ENCODE data around the gene PTRH1.

PTRH1 gene

DNA sequence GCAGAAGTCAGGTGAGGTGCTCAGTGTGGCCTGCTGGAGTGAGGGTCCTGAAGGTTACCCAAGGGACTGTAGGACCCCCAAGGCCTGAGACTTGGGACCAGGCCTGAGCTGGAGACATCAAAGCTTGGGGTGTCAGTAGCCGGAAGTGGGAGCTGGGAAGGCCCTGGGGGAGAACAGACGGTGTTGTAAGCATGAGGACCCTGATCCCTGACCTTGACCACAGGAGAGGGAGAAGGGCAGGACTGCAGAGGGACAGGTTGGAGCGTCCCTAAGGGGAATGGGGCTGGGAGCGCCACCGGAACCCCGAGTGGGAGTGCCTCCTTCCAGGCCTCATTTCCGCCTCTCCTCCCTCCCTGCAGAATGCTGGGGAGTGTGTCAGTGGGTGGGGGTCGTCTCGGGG lies 949 bp upstream of the PTRH1 start:
- no peak for DNase-seq

- no peak for DNase-seq
Measured at GRCh38 chr9:127714951-127715469, 453 bp downstream of the PTRH1 start.

DNA sequence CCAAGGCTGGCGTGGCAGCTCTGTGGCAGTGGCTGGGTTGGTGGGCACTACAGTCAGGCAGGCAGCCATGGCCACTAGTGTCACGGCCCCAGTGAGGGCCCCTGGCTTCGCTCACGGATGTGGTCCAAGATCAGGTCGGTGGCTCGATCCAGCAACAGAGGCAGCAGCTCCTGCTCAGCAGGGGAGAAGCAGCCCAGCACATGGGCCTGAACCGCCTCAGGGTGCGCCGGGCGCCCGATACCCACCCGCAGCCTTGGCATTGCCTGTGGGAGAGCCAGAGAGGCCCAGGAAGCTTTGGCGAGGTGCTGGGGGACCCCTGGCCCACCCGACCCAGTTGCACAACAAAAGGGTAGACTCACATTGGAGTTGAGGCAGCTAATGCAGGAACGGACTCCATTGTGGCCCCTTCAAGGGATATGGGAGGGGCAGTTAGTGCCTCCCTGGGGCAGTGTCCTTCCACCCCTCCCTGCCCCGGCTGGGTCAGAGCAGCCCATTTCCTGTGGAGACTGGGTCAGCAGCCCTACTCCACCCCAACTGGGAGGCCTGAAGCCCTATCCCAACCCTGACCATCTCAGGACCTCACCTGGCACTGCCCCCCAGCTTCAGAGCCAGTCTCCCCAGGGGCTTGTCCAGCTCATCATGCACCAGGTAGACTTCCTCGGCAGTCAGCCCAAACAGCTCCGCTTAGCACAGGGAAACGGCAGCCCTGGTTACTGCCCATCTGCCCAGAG lies 1.3 kb downstream of the PTRH1 start:
- DNase-seq = no peak

DNA sequence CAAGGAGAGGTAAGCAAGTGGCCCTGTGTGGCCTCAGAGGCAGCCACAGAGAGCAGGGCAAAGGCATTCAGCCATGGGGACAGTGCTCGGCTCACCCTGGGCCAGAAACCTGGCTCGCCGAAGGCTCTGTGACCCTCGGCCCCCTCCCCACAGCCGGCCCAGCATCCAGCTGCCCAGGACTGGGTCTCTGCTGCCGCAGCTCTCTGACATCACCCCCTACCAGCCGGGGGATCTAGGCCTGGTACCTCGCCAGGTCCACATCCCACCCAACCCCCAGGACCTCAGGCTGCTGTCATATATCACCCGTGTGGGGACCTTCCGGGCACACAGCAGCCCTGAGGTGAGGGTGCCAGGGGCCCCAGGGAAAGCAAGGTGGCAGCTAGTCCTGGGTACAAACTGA lies 2.6 kb downstream of the PTRH1 start:
- no peak for DNase-seq

GRCh38 chr9:127712371-127712770 lies 3.1 kb downstream of the PTRH1 start:
- no peak for DNase-seq

- DNase-seq = no peak
Measured at GRCh38 chr9:127711831-127712274, 3.6 kb downstream of the PTRH1 start.

- DNase-seq = no peak
Measured at GRCh38 chr9:127711226-127711701, 4.2 kb downstream of the PTRH1 start.

DNA sequence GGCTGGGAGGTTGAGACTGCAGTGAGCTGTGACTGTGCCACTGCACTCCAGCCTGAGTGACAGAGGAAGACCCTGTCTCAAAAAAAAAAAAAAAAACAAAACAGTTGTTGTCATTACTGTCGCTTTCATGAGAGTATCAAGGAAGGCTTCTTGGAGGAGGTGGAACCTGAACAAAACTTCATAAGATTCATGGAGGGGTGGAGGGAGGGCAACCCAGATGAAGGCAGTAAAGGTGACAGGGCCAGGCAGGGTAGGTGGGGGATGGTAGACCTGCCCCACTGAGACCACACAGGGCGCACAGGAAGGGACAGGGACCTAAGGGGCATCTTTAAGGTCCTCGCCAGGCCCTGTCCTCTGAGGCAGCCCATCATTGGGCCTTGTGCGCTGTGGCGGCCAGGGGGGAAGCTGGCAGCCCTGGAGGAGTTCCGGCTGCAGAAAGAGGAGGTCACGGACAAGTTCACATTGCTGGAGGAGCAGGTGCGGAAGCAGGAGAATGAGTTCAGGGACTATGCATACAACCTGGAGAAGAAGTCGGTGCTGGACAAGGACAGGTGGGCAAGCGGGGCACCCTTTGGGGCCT lies 5.2 kb downstream of the PTRH1 start:
- DNase-seq = no peak

DNA sequence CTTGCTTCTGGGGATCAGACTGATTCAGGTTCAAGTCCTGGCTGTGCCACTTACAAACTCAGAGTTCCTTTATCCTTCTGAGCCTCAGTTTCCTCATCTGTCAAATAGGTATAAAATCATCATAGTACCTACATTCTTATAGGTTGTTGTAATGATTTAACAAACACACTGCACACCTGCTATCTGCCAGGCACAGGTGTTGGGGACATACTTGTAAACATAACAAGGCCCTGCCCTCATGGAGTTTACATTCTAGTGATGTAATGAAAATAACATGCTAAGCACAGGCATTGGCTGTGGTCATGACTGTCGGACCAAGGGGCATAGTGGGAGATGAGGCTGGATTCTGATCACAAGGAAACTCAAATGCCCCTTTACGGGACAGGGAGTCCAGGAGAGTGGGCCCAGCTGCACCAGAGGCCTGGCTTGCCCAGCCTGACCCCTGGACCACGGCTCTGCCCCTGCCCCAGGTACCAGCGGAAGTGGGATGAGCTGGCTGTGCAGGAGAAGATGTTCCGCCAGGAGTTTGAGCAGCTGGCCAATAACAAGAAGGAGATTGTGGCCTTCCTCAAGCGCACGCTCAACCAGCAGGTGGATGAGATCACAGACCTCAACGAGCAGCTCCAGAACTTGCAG lies 6.4 kb downstream of the PTRH1 start:
- DNase-seq = no peak

GRCh38 chr9:127707766-127708165 lies 7.7 kb downstream of the PTRH1 start:
- no peak for DNase-seq

DNA sequence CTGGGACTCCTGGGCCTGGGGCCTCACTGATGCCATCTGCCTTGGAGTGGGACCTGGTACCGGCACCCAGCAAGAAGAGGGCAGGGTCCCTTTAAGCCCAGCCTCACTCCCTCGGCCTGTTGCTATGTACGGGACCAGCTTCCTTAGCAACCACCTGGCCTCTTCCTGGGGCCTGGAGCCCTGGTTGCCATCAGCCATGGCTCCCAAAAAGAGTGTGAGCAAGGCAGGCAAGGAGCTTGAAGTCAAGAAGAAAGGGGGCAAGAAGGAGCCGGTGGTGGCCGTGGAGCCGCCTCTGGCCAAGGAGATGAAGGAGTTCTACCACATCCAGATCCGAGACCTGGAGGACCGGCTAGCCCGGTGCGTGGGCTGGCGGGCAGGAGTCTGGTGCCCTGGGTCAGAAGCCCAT lies 8.6 kb downstream of the PTRH1 start, which contains the start of gene CFAP157:
CFAP157 (plus strand) TSS at position 153 of the 406 bp plus-strand sequence; CDS start at position 197, 44 bp downstream.
- DNase-seq = no peak

- no peak for DNase-seq
Measured at GRCh38 chr9:127705577-127706379, 9.7 kb downstream of the PTRH1 start.

DNA sequence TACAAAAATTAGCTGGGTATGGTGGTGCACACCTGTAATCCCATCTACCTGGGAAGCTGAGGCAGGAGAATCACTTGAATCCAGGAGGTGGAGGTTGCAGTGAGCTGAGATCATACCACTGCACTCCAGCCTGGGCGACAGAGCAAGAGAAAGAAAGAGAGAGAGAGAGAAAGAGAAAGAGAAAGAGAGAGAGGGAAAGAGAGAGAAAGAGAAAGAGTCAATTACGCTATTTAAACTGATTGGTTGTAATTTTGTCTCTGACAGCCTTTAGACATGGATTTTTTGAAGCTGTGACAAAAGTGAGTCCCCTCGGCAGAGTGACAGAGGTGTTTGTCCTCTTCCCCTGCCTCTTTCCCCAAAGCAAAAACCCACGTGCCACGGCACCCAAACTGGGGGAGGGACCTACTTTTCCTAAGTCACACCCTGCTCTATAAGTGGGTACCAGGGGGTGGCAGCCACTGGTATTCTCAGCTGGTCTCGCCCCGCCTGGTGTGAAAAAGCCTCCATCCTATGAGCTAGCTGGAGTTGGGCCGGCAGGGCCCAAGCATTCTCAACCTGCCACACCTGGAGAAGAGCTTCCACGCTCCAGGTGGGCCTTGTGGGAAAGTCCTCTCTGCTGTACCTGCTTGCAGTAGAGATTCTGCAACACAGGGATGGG lies 12.0 kb downstream of the PTRH1 start:
- no peak for DNase-seq

DNA sequence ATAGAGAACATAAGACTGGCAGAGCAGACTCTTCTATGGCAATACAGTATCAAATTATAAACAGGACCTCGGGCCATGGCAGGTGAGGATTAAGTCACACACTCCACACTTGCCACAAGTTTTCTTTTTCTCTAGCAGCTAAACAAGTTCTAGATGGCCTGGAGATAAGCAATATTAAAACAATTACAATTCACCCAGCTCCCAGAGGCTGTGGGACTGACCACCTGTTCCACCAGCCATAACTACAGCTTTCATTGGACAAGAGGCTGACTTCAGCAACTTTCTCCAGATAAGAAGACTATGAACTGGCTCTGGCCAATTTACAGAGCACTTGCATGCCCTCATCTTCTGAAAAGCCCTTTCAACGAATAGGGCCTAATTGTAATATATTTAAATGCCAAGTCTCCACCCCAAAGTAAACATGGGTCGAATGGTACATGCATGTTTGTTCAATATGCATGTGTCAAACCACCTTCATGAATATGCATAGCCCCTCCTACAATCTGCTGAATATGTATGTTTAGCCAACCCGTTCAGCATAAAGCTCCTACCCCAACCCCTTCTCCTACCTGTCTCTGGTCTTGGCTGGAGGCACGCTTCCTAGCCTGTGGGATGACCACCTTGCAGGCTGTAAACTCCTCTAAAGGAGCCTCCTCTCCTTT lies 14.7 kb downstream of the PTRH1 start:
- no peak for DNase-seq

DNA sequence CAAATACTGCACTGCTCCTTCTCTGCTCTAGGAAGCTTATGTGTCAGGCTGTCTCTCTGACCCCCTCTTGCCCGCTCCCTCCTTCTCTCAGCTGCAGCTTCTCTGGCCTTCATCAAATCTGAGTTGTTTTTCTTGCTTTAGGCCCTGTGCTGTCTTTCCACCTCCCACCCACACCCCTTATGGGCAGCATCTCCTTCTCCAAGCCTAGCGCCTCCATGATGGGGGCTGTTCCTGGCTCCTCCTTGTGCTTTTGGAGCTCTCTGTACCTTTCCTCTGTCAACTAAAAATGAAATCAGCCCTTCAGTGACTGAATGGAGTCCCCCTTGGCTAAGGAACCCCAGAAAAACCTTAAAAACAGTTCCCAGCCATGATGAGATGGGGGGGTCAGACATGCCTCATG lies 15.3 kb downstream of the PTRH1 start:
- DNase-seq = no peak

GRCh38 chr9:127698985-127699670 lies 16.3 kb downstream of the PTRH1 start:
- DNase-seq = peak; percentile 72

DNA sequence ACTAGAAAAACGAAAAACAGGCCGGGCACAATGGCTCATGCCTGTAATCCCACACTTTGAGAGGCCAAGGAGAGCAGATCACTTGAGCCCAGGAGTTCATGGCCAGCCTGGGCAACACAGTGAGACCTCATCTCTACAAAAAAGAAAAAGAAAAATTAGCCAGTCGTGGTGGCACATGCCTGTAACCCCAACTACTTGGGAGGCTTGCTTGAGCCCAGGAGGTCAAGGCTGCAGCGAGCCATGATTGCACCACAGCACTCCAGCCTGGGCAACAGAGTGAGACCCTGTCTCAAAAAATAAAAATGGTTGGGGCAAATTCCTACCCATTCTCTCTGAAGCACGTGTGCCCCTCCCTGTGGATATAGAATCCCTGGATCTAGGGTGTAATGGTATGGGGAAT lies 17.1 kb downstream of the PTRH1 start:
- no peak for DNase-seq

GRCh38 chr9:127697575-127697974 lies 17.9 kb downstream of the PTRH1 start:
- no peak for DNase-seq

GRCh38 chr9:127694890-127695720 lies 20.4 kb downstream of the PTRH1 start:
- no peak for DNase-seq

DNA sequence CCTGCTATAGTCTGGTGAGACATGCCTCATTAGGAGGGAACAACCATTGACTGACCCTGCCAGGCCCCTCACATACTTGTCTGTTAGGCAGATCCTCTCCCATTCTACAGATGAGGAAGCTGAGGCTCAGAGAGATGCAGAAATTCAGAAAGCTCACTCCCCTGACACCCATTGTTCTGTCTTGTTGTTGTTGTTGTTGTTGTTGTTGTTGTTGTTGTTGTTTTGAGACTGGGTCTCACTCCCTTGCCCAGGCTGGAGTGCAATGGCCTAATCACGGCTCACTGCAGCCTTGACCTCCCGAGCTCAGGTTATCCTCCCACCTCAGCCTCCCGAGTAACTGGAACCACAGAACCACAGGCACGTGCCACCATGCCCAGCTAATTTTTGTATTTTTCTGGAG lies 21.8 kb downstream of the PTRH1 start:
- no peak for DNase-seq

Measured in activated CD4-positive, alpha-beta T cell treated with anti-CD3 and anti-CD28 coated beads for 1 hour (primary cell).